ENCODE data around the gene BTBD9.

DNA sequence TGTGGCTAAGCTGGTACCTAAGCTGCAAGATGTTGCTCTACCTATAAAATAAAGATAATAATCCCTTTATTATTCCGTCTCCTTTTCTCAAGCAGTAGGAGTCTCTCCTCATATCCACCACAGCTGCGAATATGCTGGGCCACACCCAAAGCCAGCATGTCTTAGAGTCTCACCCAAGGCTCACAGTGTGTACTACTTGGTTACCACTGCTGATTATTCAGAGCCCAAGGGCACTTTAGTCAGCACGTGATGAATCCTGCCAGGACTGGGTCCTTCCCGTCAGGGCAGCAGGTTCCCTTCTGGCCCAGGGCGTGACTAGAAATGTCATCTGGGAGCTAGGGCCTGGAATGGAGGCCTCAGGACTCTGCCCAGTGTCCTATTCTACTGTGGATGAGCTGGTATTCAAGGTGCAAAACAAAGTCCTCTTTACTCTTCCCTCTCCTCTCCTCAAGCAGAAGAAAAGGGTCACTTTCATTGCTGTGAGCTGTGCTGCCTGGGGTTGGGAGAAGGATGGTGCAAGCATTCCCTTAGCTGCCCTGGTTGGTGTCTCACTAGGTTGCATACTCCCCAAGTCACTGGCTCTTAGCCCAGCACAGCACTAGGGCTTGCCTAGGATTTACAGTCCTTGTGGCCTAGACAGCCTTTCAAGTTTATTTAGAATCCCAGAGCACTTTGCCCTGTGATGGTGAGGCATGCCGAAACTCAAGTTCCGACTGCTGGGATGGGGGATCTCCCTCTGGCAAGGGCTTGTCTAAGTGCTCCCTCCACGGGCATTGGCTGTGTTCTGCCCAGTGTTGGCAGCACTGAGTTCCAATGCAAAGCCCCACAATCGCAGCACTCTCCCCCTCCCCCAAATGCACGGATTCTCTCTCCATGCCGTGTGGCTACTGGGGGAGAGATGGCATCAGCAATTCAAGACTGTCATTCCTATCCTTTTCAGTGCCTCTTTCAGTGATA, 320.2 kb downstream of the BTBD9 start:
- TF ChIP-seq, protein P1, sequence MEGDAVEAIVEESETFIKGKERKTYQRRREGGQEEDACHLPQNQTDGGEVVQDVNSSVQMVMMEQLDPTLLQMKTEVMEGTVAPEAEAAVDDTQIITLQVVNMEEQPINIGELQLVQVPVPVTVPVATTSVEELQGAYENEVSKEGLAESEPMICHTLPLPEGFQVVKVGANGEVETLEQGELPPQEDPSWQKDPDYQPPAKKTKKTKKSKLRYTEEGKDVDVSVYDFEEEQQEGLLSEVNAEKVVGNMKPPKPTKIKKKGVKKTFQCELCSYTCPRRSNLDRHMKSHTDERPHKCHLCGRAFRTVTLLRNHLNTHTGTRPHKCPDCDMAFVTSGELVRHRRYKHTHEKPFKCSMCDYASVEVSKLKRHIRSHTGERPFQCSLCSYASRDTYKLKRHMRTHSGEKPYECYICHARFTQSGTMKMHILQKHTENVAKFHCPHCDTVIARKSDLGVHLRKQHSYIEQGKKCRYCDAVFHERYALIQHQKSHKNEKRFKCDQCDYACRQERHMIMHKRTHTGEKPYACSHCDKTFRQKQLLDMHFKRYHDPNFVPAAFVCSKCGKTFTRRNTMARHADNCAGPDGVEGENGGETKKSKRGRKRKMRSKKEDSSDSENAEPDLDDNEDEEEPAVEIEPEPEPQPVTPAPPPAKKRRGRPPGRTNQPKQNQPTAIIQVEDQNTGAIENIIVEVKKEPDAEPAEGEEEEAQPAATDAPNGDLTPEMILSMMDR (IDR thresholded peaks at IDR 0.05), result no peak
- TF ChIP-seq POLR2A (IDR thresholded peaks at IDR 0.05), result no peak
